Fibroblast of villous mesenchyme (primary cell): ENCODE measurements around the gene MOCS3. TPM values are rescaled to one million over a fixed set of nuclear protein-coding genes. Genes with fewer than 3 reads are reported as not detected.
A peak's percentile ranks its signal among the peaks of the same experiment; 100 is the strongest.

Experiments
- DNase-seq: peaks from one replicate; pipeline ENCODE4 v3.0.0-alpha.2; 2010; ENCODE audit warnings: low read depth
- H3K4me3 ChIP-seq: 2 replicates; pipeline ENCODE4 v1.5.1; 2011; ENCODE audit warnings: low read depth, mild to moderate bottlenecking, low read length
- CTCF ChIP-seq: IDR thresholded peaks from 2 replicates; pipeline ENCODE4 v1.5.1; 2012; ENCODE audit warnings: low read depth, mild to moderate bottlenecking, low read length; ENCODE audit not compliant: insufficient read depth
- total RNA-seq: library from RNA; depleted of rRNA; stranded (reverse); fragments of >200 nt; gene quantifications from 2 replicates; pipeline ENCODE4 v1.2.3, GENCODE V29; 2012

Gene MOCS3
- total RNA-seq, 1 donor: 10.4 TPM

DNA sequence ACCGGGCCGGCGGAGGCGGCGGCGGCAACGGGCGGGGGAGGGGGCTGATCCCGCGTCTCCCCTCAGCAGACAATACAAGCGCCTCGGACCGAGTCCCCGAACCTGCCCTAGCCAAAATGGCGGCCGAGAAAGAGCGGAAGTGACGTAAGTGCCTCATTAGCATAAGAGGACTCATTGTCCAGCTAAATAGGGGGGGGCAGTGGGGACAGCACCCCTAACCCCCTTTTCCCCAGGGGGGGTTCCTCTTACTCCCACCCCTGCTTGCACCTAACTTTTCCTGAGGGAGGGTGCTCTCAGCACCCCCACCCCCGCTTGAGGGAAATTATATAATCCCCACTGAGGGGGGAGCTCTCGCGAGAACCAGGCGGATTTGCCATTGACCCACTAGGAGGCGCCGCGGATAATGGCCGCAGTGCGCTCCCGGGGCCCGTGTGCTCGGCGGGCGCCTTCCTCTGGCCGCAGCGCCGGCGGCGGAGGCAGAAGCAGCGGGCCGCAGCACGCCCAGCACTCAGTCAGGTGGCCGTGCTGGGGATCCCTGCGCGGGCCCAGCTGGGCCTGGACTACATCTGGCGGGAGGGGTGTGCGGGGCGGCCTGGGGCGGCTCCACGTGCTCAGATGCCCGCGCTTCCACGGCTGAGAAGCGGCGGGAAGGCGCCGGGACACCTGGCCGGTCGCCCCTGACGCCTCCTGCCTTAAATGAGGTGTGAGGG is 27.2 kb upstream of the MOCS3 start, which contains the start of gene ADNP:
Gene ADNP (minus strand): TSS at position 132 of the 710 bp plus-strand sequence. CDS start 27,441 bp downstream, outside the sequence.
- peak within 1 kb of the TSS; percentile 91 for H3K4me3 ChIP-seq
- TF ChIP-seq CTCF: peak; percentile 56
- peak; percentile 96 for DNase-seq

DNA sequence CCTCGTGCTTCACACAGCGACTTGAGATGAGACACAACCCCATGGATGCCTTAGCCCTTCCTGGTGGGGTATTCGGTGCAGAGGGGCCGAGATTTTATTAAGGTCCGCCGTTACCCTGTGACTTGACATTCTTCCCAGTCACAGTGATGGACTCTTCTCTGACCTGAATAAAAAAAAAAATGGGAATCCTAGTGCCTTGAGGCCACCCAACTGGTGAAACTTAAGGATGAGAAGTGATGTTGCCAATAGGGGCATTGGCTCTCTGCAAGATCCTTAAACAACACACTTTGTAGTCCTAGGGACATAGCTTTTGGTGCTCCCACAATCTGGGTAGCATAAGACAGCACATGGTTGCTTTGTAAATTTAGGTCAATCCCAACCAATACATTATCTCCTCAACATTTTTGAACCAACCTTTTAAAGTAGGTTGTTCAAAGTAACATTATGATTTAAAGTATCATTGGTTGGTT is 26.6 kb upstream of the MOCS3 start:
- no peak for DNase-seq
- TF ChIP-seq CTCF: no peak
- H3K4me3 ChIP-seq: peak overlapping the region; percentile 91

- H3K4me3 ChIP-seq: no peak overlapping the region
- no peak for DNase-seq
- no peak for TF ChIP-seq CTCF
Observed at GRCh38 chr20:50932691-50933280, 25.8 kb upstream of the MOCS3 start.

- no peak for DNase-seq
- H3K4me3 ChIP-seq: no peak overlapping the region
- TF ChIP-seq CTCF: no peak
Observed at GRCh38 chr20:50933589-50933988, 25.0 kb upstream of the MOCS3 start.

GRCh38 chr20:50943069-50943468 is 15.5 kb upstream of the MOCS3 start:
- no peak overlapping the region for H3K4me3 ChIP-seq
- TF ChIP-seq CTCF: no peak
- DNase-seq: no peak

DNA sequence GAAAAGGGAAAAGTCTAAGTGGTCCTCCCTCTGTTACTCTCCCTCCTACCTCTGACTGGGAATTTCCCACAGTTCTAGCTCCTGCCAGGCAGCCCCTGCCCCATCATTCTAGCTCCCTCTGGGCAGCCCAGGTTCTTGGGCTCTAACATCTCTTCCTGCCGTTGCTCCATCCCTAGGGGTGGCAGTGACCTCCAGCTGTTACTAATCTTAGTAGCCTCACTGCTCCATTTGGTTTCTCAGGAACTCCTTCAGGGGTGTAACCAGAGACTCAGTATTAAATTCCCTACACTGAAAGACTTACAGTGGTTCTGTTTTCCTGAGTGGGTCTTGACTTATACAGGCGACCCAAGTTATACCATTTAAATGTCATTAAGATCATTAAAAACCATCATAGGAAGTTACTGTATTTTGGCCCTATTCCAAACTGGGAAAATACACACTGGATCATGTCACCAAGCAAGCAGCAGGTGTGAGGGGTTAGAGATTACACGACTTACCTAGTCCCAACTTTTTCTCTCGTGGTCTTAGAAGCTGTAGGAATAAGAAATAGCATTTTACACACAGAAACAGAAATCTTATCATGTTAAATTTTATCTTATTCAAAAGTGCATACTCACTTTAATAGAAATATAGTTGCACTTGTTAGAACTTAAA is 10.4 kb upstream of the MOCS3 start:
- TF ChIP-seq CTCF: no peak
- no peak for DNase-seq
- H3K4me3 ChIP-seq: no peak overlapping the region
